Keratinocyte (primary cell): ENCODE results near the gene LMCD1.

Experiments
- CTCF ChIP-seq, 3 experiments: IDR thresholded peaks in 1 of 3; conservative IDR thresholded peaks in 1 of 3; optimal IDR thresholded peaks in 1 of 3; 2 replicates in 2 of 3; 3 replicates in 1 of 3; pipeline versions ENCODE3 to v1.5.1; 2011; ENCODE audit warnings: low read length in 3 of 3, mild to moderate bottlenecking in 3 of 3, moderate library complexity in 2 of 3, control low read depth in 1 of 3, inconsistent platforms in 1 of 3; ENCODE audit not compliant: insufficient read depth in 2 of 3; ENCODE audit errors: extremely low read depth in 1 of 3
- EZH2 ChIP-seq: IDR thresholded peaks from one replicate; pipeline ENCODE4 v1.6.1; 2012; ENCODE audit warnings: inconsistent platforms, mild to moderate bottlenecking, low read length, moderate library complexity

GRCh38 chr3:8608041-8608790 is 106.6 kb downstream of the LMCD1 start:
- TF ChIP-seq EZH2 (no peak), CTCF (optimal IDR thresholded peaks at IDR 0.05 in 1 of 3, IDR thresholded peaks at IDR 0.05 in 1 of 3, conservative IDR thresholded peaks at IDR 0.05 in 1 of 3; ENCODE audit: extremely low read depth in 1 of 3, insufficient read depth in 2 of 3, low read length in 3 of 3) (no peak)
